HepG2 (cell line): ENCODE measurements around the gene ADCY10. TPM values are rescaled to one million over a fixed set of nuclear protein-coding genes. Genes with fewer than 3 reads are reported as not detected.

Experiments
- ATAC-seq: fragments of 200-7000 bp; cut with Tn5 transposase; 3 replicates; pipeline ENCODE4 v1.9.1; 2020; ENCODE audit warnings: mild to moderate bottlenecking, moderate library complexity
- BruUV-seq: library from RNA; stranded (reverse); fragments of 400-500 nt; replicated peaks from 2 replicates; lab custom pipeline; 2021; lab: Mats Ljungman, UMichigan
- CTCF ChIA-PET: fragments of 300-600 bp; formaldehyde crosslinking; extraction: SDS; loops from one replicate; lab custom pipeline; 2021; ENCODE audit warnings: low total read pairs, inconsistent platforms, low intra/inter-chr PET ratio; lab: Yijun Ruan, JAX
- POLR2A ChIA-PET: fragments of 350-600 bp; sonication (Branson Sonifier 250); formaldehyde crosslinking; loops from one replicate; lab custom pipeline; 2020; ENCODE audit warnings: antibody characterized with exemption, inconsistent platforms; lab: Yijun Ruan, JAX
- DNase-seq: peaks from one replicate; pipeline ENCODE4 v3.0.0-alpha.2; 2015; ENCODE audit warnings: low spot score
- FAIRE-seq: peaks from 3 replicates; lab custom pipeline; 2011; peaks lifted over from hg19 to GRCh38; lab: Jason Lieb, UNC
- H2AFZ ChIP-seq: one replicate; pipeline ENCODE4 v1.6.1; 2011; ENCODE audit warnings: low read length, inconsistent platforms
- H3K27ac ChIP-seq: fragments of 300-600 bp; 3 replicates; pipeline ENCODE4 v1.8.0; 2011; ENCODE audit warnings: mixed run types, mild to moderate bottlenecking, mixed read lengths, low read length, inconsistent platforms; ENCODE audit not compliant: insufficient read depth; ENCODE audit errors: extremely low read length
- H3K27me3 ChIP-seq, 2 experiments: fragments of 200-600 bp in 1 of 2; 2 replicates in 1 of 2; 3 replicates in 1 of 2; pipeline versions ENCODE4 v1.6.0 to v1.8.0; 2011; ENCODE audit warnings: low read length in 2 of 2, mild to moderate bottlenecking in 2 of 2, moderate library complexity in 2 of 2, inconsistent platforms in 1 of 2; ENCODE audit not compliant: insufficient read depth in 2 of 2, control insufficient read depth in 1 of 2
- H3K36me3 ChIP-seq, 2 experiments: fragments of 200-600 bp in 1 of 2; replicated peaks in 1 of 2; 2 replicates in 1 of 2; 3 replicates in 1 of 2; pipeline versions ENCODE4 v1.5.1 to v1.8.0; 2011; ENCODE audit warnings: low read length in 2 of 2, inconsistent platforms in 1 of 2; ENCODE audit not compliant: insufficient read depth in 2 of 2, control insufficient read depth in 1 of 2
- H3K4me1 ChIP-seq: 2 replicates; pipeline ENCODE4 v1.5.1; 2012; ENCODE audit warnings: low read length, inconsistent platforms; ENCODE audit not compliant: insufficient read depth
- H3K4me2 ChIP-seq: 2 replicates; pipeline ENCODE4 v1.6.0; 2011; ENCODE audit warnings: low read depth, low read length, inconsistent platforms
- H3K4me3 ChIP-seq, 3 experiments: fragments of 200-600 bp in 1 of 3; sonication (generic), shearing (Covaris generic) in 1 of 3; replicated peaks in 1 of 3; 2 replicates each; pipeline ENCODE4 v1.5.1; 2011 to 2016; ENCODE audit warnings: low read length in 3 of 3, inconsistent platforms in 2 of 3, low read depth in 2 of 3, mild to moderate bottlenecking in 2 of 3, control low read depth in 1 of 3, mixed read lengths in 1 of 3; ENCODE audit not compliant: insufficient read depth in 1 of 3
- H3K79me2 ChIP-seq: one replicate; pipeline ENCODE4 v1.6.1; 2011; ENCODE audit warnings: low read length, inconsistent platforms; ENCODE audit not compliant: insufficient read depth
- H3K9ac ChIP-seq: 2 replicates; pipeline ENCODE4 v1.6.0; 2011; ENCODE audit warnings: mild to moderate bottlenecking, low read depth, low read length, inconsistent platforms; ENCODE audit not compliant: insufficient read depth
- H3K9me3 ChIP-seq: 2 replicates; pipeline ENCODE4 v1.5.1; 2012; ENCODE audit warnings: mild to moderate bottlenecking, low read length
- H4K20me1 ChIP-seq: 2 replicates; pipeline ENCODE4 v1.6.0; 2011; ENCODE audit warnings: inconsistent platforms, mild to moderate bottlenecking, low read length, moderate library complexity; ENCODE audit not compliant: insufficient read depth
- FOXC1 ChIP-seq: sonication (generic); formaldehyde crosslinking; IDR thresholded peaks from 2 replicates; pipeline ENCODE4 v1.8.0; 2022; ENCODE audit warnings: mild to moderate bottlenecking, missing genetic modification reagents, borderline replicate concordance
- GPBP1L1 ChIP-seq: sonication (generic); formaldehyde crosslinking; IDR thresholded peaks from 2 replicates; pipeline ENCODE4 v1.5.0; 2020; ENCODE audit warnings: mild to moderate bottlenecking, missing genetic modification reagents
- SNRNP70 ChIP-seq: fragments of 200-400 bp; formaldehyde crosslinking; IDR thresholded peaks from 2 replicates; pipeline ENCODE4 v1.6.1; 2017; ENCODE audit warnings: mild to moderate bottlenecking, low read depth, low read length, moderate library complexity
- SRY ChIP-seq: sonication (generic); formaldehyde crosslinking; IDR thresholded peaks from 2 replicates; pipeline ENCODE4 v1.8.0; 2022; ENCODE audit warnings: mild to moderate bottlenecking, missing genetic modification reagents
- STAG1 ChIP-seq: sonication (generic); formaldehyde crosslinking; IDR thresholded peaks from 2 replicates; pipeline ENCODE4 v1.4.0; 2020; ENCODE audit warnings: missing genetic modification reagents
- TAF1 ChIP-seq: sonication (generic); formaldehyde crosslinking; IDR thresholded peaks from 2 replicates; pipeline ENCODE4 v1.4.0; 2020; ENCODE audit warnings: missing genetic modification reagents
- TRAFD1 ChIP-seq: sonication (generic); formaldehyde crosslinking; IDR thresholded peaks from 2 replicates; pipeline ENCODE4 v1.5.1; 2020; ENCODE audit warnings: missing genetic modification reagents, mild to moderate bottlenecking, borderline replicate concordance
- YEATS4 ChIP-seq: sonication (generic); formaldehyde crosslinking; IDR thresholded peaks from 2 replicates; pipeline ENCODE4 v1.4.0; 2020; ENCODE audit warnings: missing genetic modification reagents, borderline replicate concordance
- ZBTB40 ChIP-seq, 2 experiments: fragments of 450-650 bp in 1 of 2; sonication (generic) in 1 of 2; formaldehyde crosslinking in 1 of 2; IDR thresholded peaks; 2 replicates each; pipeline versions ENCODE4 v1.6.1 to v1.8.0; 2016 to 2022; ENCODE audit warnings: antibody characterized with exemption in 1 of 2, mild to moderate bottlenecking in 1 of 2, missing genetic modification reagents in 1 of 2
- ZFP41 ChIP-seq: sonication (generic); formaldehyde crosslinking; IDR thresholded peaks from 2 replicates; pipeline ENCODE4 v1.4.0; 2020; ENCODE audit warnings: mild to moderate bottlenecking, missing genetic modification reagents, borderline replicate concordance
- ZNF382 ChIP-seq: sonication (generic); formaldehyde crosslinking; IDR thresholded peaks from 2 replicates; pipeline ENCODE4 v1.5.0; 2020; ENCODE audit warnings: missing genetic modification reagents, mild to moderate bottlenecking, borderline replicate concordance
- ZNF589 ChIP-seq: sonication (generic); formaldehyde crosslinking; conservative IDR thresholded peaks from 2 replicates; pipeline ENCODE4 v1.8.0; 2022; ENCODE audit warnings: mild to moderate bottlenecking, moderate library complexity, missing genetic modification reagents
- ZNF674 ChIP-seq: sonication (generic); formaldehyde crosslinking; IDR thresholded peaks from 2 replicates; pipeline ENCODE4 v1.5.0; 2020; ENCODE audit warnings: low read depth, mild to moderate bottlenecking, missing genetic modification reagents
- WGBS: methylation state at CpG from one replicate; pipeline ENCODE4 v1.1.6; 2017; ENCODE audit warnings: low lambda C conversion rate; 5-methylcytosine and 5-hydroxymethylcytosine counted together
- in situ Hi-C: cut with HindIII; loops from 2 replicates; pipeline ENCODE4 v1.10.0; 2017; ENCODE audit warnings: low pct_unique_long_range_greater_than_20kb; ENCODE audit not compliant: extremely low pct_ligation_motif_present
- intact Hi-C: fragments of 100-400 bp; cut with micrococcal nuclease; formaldehyde crosslinking; loops from one replicate; pipeline ENCODE4 v1.10.0; 2022; ENCODE audit not compliant: unreplicated experiment
- polyA plus RNA-seq, 8 experiments: library from polyadenylated mRNA; depleted of rRNA in 3 of 8; stranded (reverse) in 7 of 8; unstranded in 1 of 8; fragments of >200 nt; fragmentation: Illumina TruSeq in 4 of 8; extraction: Trizol in 4 of 8; gene quantifications; 2 replicates each; pipeline versions ENCODE4 v1.2.1 to v1.2.3, GENCODE V29; 2011 to 2016; ENCODE audit warnings: low read depth in 4 of 8, missing spikeins in 1 of 8, mixed read lengths in 1 of 8; ENCODE audit not compliant: insufficient read depth in 1 of 8
- total RNA-seq, 5 experiments: library from RNA; depleted of rRNA; stranded (reverse); fragments of >200 nt; fragmentation: Illumina TruSeq; extraction: Trizol; gene quantifications; 2 replicates each; pipeline ENCODE4 v1.2.3, GENCODE V29; 2016; ENCODE audit warnings: low read depth in 1 of 5

The ADCY10 gene
- total and polyA plus RNA-seq, 2 of the 13 experiments (the other 11 are each of a cell fraction or from before 2014, with no cell fraction given) = 0.02 to 0.03 TPM

GRCh38 chr1:167799747-167800146 lies 114.2 kb downstream of the ADCY10 start:
- POLR2A ChIA-PET = no interaction called here
- Histone ChIP-seq H3K9me3 (no peaks in the 10 kb centered on the region), H3K27me3 (no peaks in the 10 kb centered on the region), H4K20me1 (no peaks in the 10 kb centered on the region), H3K27ac (no peak overlapping the region), H3K79me2 (no peaks in the 10 kb centered on the region), H3K36me3 (no peaks in the 10 kb centered on the region), H3K9ac (no peak overlapping the region), H3K4me1 (peaks cover 21% of the 10 kb centered on the region), H3K4me2 (no peak overlapping the region), H2AFZ (no peak overlapping the region), H3K4me3 (no peak overlapping the region)
- no TSS peak for BruUV-seq
- no peak for FAIRE-seq
- CTCF ChIA-PET = no interaction called here
- no peak for ATAC-seq
- no peak for DNase-seq
- in situ Hi-C loops (no loop called here), intact Hi-C loops (loop anchor here (10.0 kb wide), 1 partner anchor 135 kb away; the partner anchor contains the start of genes DCAF6 and MPC2)
- 50% methylated on average over 4 of the region's 4 CpGs for WGBS
- TF ChIP-seq ZNF589 (CRISPR knock-in tag) (no peak), ZNF382 (no peak), STAG1 (CRISPR knock-in tag) (no peak), TRAFD1 (no peak), GPBP1L1 (CRISPR knock-in tag) (no peak), YEATS4 (no peak), SRY (CRISPR knock-in tag) (no peak), ZNF674 (CRISPR knock-in tag) (no peak), ZBTB40 (IDR thresholded peaks at IDR 0.05) (no peak), ZBTB40 (CRISPR knock-in tag; IDR thresholded peaks at IDR 0.05) (no peak), ZFP41 (no peak), SNRNP70 (no peak), FOXC1 (CRISPR knock-in tag) (no peak), TAF1 (CRISPR knock-in tag) (no peak)
